SHP77 treated with DMSO at 0.1 percent for 48 hours (cell line): ENCODE measurements around the gene TBC1D21.
"Not testable (repeated sequence)": the region's sequence is repeated elsewhere in the genome, so short reads cannot be mapped to it uniquely, and the experiment has no call there.

Experiments used
- DNase-seq: peaks from one replicate; lab custom pipeline; 2025; lab: John Stamatoyannopoulos, UW

TBC1D21 gene

GRCh38 chr15:73930371-73930770, 57.0 kb downstream of the TBC1D21 start:
- DNase-seq: no peak

DNA sequence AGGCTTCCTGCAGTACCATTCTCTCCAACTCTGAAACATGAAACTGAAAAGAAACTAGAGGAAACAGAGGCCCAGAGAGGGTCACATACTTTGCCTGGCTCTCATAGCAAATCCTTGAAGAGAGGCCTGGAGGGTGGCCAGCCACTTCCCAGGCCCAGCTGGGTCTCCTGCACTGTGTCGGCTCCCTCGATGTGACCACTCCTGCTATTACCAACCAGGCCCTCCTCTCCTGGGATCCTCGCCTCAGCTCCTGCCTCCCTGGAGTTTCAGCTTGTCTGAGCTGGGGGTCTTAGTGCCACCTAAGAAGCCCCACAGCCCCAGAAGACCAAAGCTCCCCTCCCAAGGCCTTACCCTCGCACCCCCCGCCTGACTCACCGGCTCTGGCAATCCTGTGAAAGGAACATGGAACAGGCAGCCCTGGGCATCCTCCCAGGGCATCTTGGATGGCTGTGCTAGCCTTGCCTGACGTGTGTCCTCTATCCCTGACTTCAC, 57.5 kb downstream of the TBC1D21 start:
- no peak for DNase-seq

GRCh38 chr15:73931441-73931840, 58.1 kb downstream of the TBC1D21 start:
- no peak for DNase-seq

- DNase-seq: no peak
Observed at GRCh38 chr15:73932381-73933191, 59.2 kb downstream of the TBC1D21 start.

GRCh38 chr15:73934281-73934680, 60.9 kb downstream of the TBC1D21 start:
- DNase-seq: no peak

DNA sequence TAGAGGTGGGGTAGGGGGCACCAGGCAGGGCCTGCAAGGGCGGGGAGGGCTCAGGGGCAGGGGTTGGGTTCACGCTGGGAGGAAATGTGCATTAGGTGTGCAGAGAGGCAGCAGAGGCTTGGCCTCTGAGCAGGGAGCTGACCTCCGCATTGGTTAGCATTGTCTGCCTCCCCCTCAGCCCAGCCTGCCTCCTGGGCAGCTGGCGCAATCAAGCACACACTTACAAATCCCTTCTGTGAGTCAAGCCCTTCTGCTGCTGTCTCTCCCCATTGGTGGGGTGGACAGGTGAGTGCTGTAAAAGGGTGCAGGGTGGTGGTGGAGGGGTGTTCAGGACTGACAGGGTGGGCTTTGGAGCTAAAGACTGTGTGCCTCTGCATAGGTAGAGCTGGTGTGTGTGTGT, 62.2 kb downstream of the TBC1D21 start:
- DNase-seq: no peak

DNA sequence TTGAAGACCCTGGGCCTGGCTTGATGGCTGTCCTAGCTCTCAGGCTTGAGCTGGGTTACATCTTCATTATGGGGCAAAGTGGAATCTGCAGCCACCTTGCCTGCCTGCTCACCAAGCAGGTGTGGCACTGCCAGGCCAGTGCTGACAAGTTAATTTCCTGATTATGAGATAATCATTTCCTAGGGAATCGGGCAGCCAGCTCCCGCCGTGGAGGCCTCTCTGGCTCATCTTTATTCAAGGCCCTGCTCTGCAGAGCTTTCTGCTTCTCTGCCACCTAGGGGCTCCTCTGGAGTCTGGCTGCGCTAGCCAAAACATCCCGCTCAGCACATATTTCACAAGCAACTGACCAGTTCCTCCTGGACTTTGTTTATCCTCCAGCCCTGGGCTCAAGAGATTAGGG, 62.8 kb downstream of the TBC1D21 start:
- DNase-seq: no peak

- DNase-seq: no peak
Observed at GRCh38 chr15:73936588-73937290, 63.4 kb downstream of the TBC1D21 start.

DNA sequence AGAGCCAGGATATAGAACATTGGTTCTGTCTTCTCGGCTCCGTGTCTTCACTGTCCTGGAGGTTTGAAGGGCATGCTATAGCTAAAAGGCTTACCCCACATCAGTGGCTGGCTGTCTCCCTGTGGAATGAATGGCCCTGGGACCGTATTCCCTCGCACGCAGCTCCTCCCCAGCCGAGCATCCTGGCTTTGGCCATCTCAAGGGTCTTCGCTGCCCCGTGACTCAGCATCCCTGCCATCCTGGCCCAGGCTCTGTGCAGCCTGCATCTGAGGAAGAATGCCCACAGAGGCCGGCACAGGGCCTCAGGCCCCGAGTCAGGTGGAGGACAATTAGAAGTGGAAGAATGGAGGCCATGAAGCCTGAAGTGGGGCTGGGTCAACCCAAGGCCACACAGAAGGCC, 63.9 kb downstream of the TBC1D21 start:
- DNase-seq: no peak

DNA sequence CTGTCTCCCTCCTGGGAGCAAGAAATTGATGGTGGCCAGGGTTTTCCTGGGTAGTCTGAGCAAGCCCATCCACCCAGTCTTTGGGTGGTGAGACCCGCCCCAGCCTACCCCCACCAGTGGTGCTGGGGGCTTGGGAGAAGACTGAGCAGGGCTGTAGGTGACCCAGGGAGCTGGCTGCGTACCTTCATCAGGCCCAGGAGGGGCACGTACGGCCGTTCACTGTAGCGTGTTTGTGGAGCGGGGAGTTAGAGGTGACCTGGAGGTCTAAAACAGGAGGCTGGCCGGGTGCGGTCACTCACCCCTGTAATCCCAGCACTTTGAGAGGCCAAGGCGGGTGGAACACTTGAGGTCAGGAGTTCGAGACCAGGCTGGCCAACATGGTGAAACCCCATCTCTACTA, 64.4 kb downstream of the TBC1D21 start:
- DNase-seq: no peak

DNA sequence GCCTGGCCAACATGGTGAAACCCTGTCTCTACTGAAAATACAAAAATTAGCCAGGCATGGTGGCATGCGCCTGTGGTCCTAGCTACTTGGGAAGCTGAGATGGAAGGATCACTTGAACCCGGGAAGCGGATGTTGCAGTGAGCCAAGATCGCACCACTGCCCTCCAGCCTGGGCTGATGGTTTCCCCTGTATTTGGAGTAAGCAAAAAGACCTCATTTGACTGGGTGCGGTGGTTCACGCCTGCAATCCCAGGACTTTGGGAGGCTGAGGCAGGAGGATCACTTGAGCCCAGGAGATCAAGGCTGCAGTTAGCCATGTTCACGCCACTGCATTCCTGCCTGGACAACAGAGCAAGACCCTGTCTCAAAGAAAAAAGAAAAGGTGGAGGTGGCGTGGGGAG, 65.2 kb downstream of the TBC1D21 start:
- DNase-seq: not testable (repeated sequence)
